ENCODE data around the gene MED16. TPM values are rescaled to one million over a fixed set of nuclear protein-coding genes. Genes with fewer than 3 reads are reported as not detected.
A peak's percentile ranks its signal among the peaks of the same experiment; 100 is the strongest.

The MED16 gene
- total RNA-seq, 2 experiments from 2014 or later = 19.1 to 54.3 TPM

GRCh38 chr19:861141-861755, 31.7 kb downstream of the MED16 start:
- H3K9me2 ChIP-seq (ENCODE audit: insufficient read depth, low read length) = no peaks in the 10 kb centered on the region
- TF ChIP-seq EZH2phosphoT487 (IDR thresholded peaks at IDR 0.05; ENCODE audit: borderline replicate concordance, low read depth, low read length) (no peak), CTCF (conservative IDR thresholded peaks at IDR 0.05; ENCODE audit: low read length) (no peak)
- no peaks in the 10 kb centered on the region for H3K36me3 ChIP-seq (ENCODE audit: insufficient read depth, low read length)
- ChIA-PET POLR2A (no interaction called here), CTCF (ENCODE audit: unreplicated experiment) (no interaction called here)
- H3K4me2 ChIP-seq (ENCODE audit: low read length) = peak overlapping the region; percentile 50; the same call in 1 of the 2 replicates
- no peak overlapping the region for H3K27ac ChIP-seq (ENCODE audit: low read depth, low read length, poor library complexity, severe bottlenecking)
- no peaks in the 10 kb centered on the region for H3K9me3 ChIP-seq (ENCODE audit: low read length)
- no peaks in the 10 kb centered on the region for H3K79me2 ChIP-seq (ENCODE audit: insufficient read depth, low read depth, low read length)
- no peak overlapping the region for H3K4me3 ChIP-seq (ENCODE audit: low read depth, low read length, poor library complexity, severe bottlenecking)
- DNase-seq (ENCODE audit: low spot score) = no peak
- H3K4me1 ChIP-seq (ENCODE audit: insufficient read depth, low read length, poor library complexity, severe bottlenecking) = peaks cover 31% of the 10 kb centered on the region
- BruUV-seq (replicated peaks) = no TSS peak
- no peaks in the 10 kb centered on the region for H4K20me1 ChIP-seq (ENCODE audit: insufficient read depth, low read length)
- intact Hi-C loops (cut with micrococcal nuclease; ENCODE audit: unreplicated experiment) = no loop called here
- no peak overlapping the region for H2AFZ ChIP-seq (ENCODE audit: low read length)

GRCh38 chr19:858868-859843, 33.8 kb downstream of the MED16 start, which contains the start of gene CFD:
CFD (plus strand) TSS chr19:859664; CDS start chr19:859690, 26 bp downstream.
- H3K4me1 ChIP-seq (ENCODE audit: insufficient read depth, low read length, poor library complexity, severe bottlenecking) = peaks cover 19% of the 10 kb centered on the region
- no peaks in the 10 kb centered on the region for H3K9me3 ChIP-seq (ENCODE audit: low read length)
- H3K9me2 ChIP-seq (ENCODE audit: insufficient read depth, low read length) = no peaks in the 10 kb centered on the region
- peak within 1 kb of the TSS; percentile 50; the same call in 1 of the 2 replicates for H3K4me2 ChIP-seq (ENCODE audit: low read length)
- TF ChIP-seq EZH2phosphoT487 (IDR thresholded peaks at IDR 0.05; ENCODE audit: borderline replicate concordance, low read depth, low read length) (no peak), CTCF (conservative IDR thresholded peaks at IDR 0.05; ENCODE audit: low read length) (no peak)
- no peaks in the 10 kb centered on the region for H4K20me1 ChIP-seq (ENCODE audit: insufficient read depth, low read length)
- DNase-seq (ENCODE audit: low spot score) = no peak
- no peaks in the 10 kb centered on the region for H3K36me3 ChIP-seq (ENCODE audit: insufficient read depth, low read length)
- ChIA-PET POLR2A (no interaction called here), CTCF (ENCODE audit: unreplicated experiment) (no interaction called here)
- H3K79me2 ChIP-seq (ENCODE audit: insufficient read depth, low read depth, low read length) = no peaks in the 10 kb centered on the region
- intact Hi-C loops (cut with micrococcal nuclease; ENCODE audit: unreplicated experiment) = no loop called here
- no peak within 1 kb of the TSS for H3K27ac ChIP-seq (ENCODE audit: low read depth, low read length, poor library complexity, severe bottlenecking)
- no peak within 1 kb of the TSS for H2AFZ ChIP-seq (ENCODE audit: low read length)
- peak within 1 kb of the TSS; percentile 44 for H3K4me3 ChIP-seq (ENCODE audit: low read depth, low read length, poor library complexity, severe bottlenecking)
- no TSS peak for BruUV-seq (replicated peaks)
